CD14-positive monocyte (primary cell): ENCODE measurements around the gene C18orf54. TPM values are rescaled to one million over a fixed set of nuclear protein-coding genes. Genes with fewer than 3 reads are reported as not detected.
A peak's percentile ranks its signal among the peaks of the same experiment; 100 is the strongest.

ENCODE experiments used
- DNase-seq, 3 donors: peaks; one replicate each; pipeline ENCODE4 v3.0.0-alpha.2; 2011 to 2022
- H2AFZ ChIP-seq: 2 replicates; pipeline ENCODE4 v1.6.0; 2012; ENCODE audit warnings: mild to moderate bottlenecking, low read depth, low read length, inconsistent platforms; ENCODE audit not compliant: insufficient read depth, poor library complexity, severe bottlenecking
- H3K27ac ChIP-seq, 2 donors: 1 replicate in 1 of 2; 2 replicates in 1 of 2; pipeline ENCODE4 v1.5.1; 2012 to 2013; ENCODE audit warnings: low read length in 2 of 2, control low read depth in 1 of 2, inconsistent platforms in 1 of 2, low read depth in 1 of 2, mild to moderate bottlenecking in 1 of 2
- H3K27me3 ChIP-seq, 2 donors: one replicate each; pipeline versions ENCODE4 v1.6.0 to v1.6.1; 2011 to 2013; ENCODE audit warnings: low read length in 2 of 2; ENCODE audit not compliant: control insufficient read depth in 2 of 2, insufficient read depth in 2 of 2
- H3K36me3 ChIP-seq, 2 donors: replicated peaks in 1 of 2; 1 replicate in 1 of 2; 2 replicates in 1 of 2; pipeline versions ENCODE4 v1.5.1 to v1.6.1; 2012 to 2013; ENCODE audit warnings: low read length in 2 of 2, control low read depth in 1 of 2, inconsistent platforms in 1 of 2, mild to moderate bottlenecking in 1 of 2; ENCODE audit not compliant: insufficient read depth in 2 of 2, control insufficient read depth in 1 of 2
- H3K4me1 ChIP-seq, 2 donors: 1 replicate in 1 of 2; 2 replicates in 1 of 2; pipeline versions ENCODE4 v1.5.1 to v1.6.1; 2012 to 2013; ENCODE audit warnings: low read length in 2 of 2, control low read depth in 1 of 2, inconsistent platforms in 1 of 2, mild to moderate bottlenecking in 1 of 2, moderate library complexity in 1 of 2; ENCODE audit not compliant: insufficient read depth in 2 of 2, control insufficient read depth in 1 of 2
- H3K4me2 ChIP-seq: replicated peaks from 2 replicates; pipeline ENCODE3; 2012; ENCODE audit warnings: low read length, moderate library complexity, mild to moderate bottlenecking; ENCODE audit not compliant: poor library complexity, severe bottlenecking; ENCODE audit errors: extremely low read depth
- H3K4me3 ChIP-seq, 3 experiments: fragments of 200-600 bp in 1 of 3; sonication (generic) in 1 of 3; replicated peaks in 1 of 3; 1 replicate in 2 of 3; 2 replicates in 1 of 3; pipeline ENCODE4 v1.5.1; 2011 to 2013; ENCODE audit warnings: low read length in 3 of 3, mild to moderate bottlenecking in 3 of 3, control low read depth in 2 of 3, low read depth in 2 of 3, inconsistent platforms in 1 of 3, moderate library complexity in 1 of 3
- H3K79me2 ChIP-seq: 2 replicates; pipeline ENCODE4 v1.6.0; 2012; ENCODE audit warnings: mild to moderate bottlenecking, control low read depth, inconsistent platforms, low read length, moderate library complexity; ENCODE audit not compliant: insufficient read depth
- H3K9ac ChIP-seq: 2 replicates; pipeline ENCODE4 v1.6.0; 2017; ENCODE audit warnings: low read length, mild to moderate bottlenecking; ENCODE audit not compliant: insufficient read depth, poor library complexity, severe bottlenecking
- H3K9me3 ChIP-seq, 2 donors: replicated peaks in 1 of 2; 1 replicate in 1 of 2; 2 replicates in 1 of 2; pipeline versions ENCODE4 v1.5.1 to v1.6.1; 2012 to 2013; ENCODE audit warnings: low read length in 2 of 2, control low read depth in 1 of 2; ENCODE audit not compliant: control insufficient read depth in 1 of 2, insufficient read depth in 1 of 2
- H4K20me1 ChIP-seq: 2 replicates; pipeline ENCODE4 v1.6.0; 2012; ENCODE audit warnings: mild to moderate bottlenecking, low read length, control low read depth, moderate library complexity; ENCODE audit not compliant: insufficient read depth
- H3K27ac Mint-ChIP-seq, 7 donors: one replicate each; pipeline ENCODE4 v1.8.0; 2020; ENCODE audit warnings: mild to moderate bottlenecking in 7 of 7, mixed read lengths in 7 of 7, moderate library complexity in 6 of 7, inconsistent platforms in 2 of 7
- H3K27me3 Mint-ChIP-seq, 3 donors: one replicate each; pipeline ENCODE4 v1.8.0; 2021 to 2022; ENCODE audit warnings: low read depth in 3 of 3, mild to moderate bottlenecking in 3 of 3, mixed read lengths in 3 of 3, moderate library complexity in 3 of 3, inconsistent platforms in 1 of 3
- H3K36me3 Mint-ChIP-seq, 2 donors: one replicate each; pipeline ENCODE4 v1.8.0; 2020; ENCODE audit warnings: mixed read lengths in 2 of 2, inconsistent platforms in 1 of 2, mild to moderate bottlenecking in 1 of 2
- H3K4me1 Mint-ChIP-seq: one replicate; pipeline ENCODE4 v1.8.0; 2020; ENCODE audit warnings: mild to moderate bottlenecking, mixed read lengths
- H3K4me3 Mint-ChIP-seq, 2 donors: one replicate each; pipeline ENCODE4 v1.8.0; 2020; ENCODE audit warnings: mild to moderate bottlenecking in 2 of 2, mixed read lengths in 2 of 2, moderate library complexity in 1 of 2
- H3K9me3 Mint-ChIP-seq, 7 donors: one replicate each; pipeline ENCODE4 v1.8.0; 2020 to 2022; ENCODE audit warnings: mixed read lengths in 7 of 7, mild to moderate bottlenecking in 6 of 7, moderate library complexity in 6 of 7, inconsistent platforms in 2 of 7
- WGBS: methylation state at CpG from one replicate; pipeline ENCODE4 v1.1.5; 2013; ENCODE audit warnings: missing lambda C conversion rate; ENCODE audit not compliant: insufficient coverage; 5-methylcytosine and 5-hydroxymethylcytosine counted together
- intact Hi-C, 2 donors: fragments of 100-400 bp; cut with micrococcal nuclease; formaldehyde crosslinking; loops; one replicate each; pipeline versions ENCODE4 v1.15.0 to v1.15.1; 2023
- polyA plus RNA-seq, 3 donors: library from polyadenylated mRNA; depleted of rRNA in 1 of 3; unstranded in 2 of 3; stranded (reverse) in 1 of 3; fragments of 300-500 nt in 2 of 3; fragments of >200 nt in 1 of 3; fragmentation: Illumina TruSeq in 2 of 3; gene quantifications; 1 replicate in 2 of 3; 2 replicates in 1 of 3; pipeline ENCODE4 v1.2.3, GENCODE V29; 2012 to 2021
- TF ChIP-seq, protein P1 (sequence below): fragments of 200-600 bp; IDR thresholded peaks from one replicate; pipeline ENCODE4 v1.8.0; 2022; ENCODE audit warnings: antibody characterized with exemption, mild to moderate bottlenecking

The C18orf54 gene
- polyA plus RNA-seq, 3 donors = 0.14 to 0.38 (median 0.29) TPM

GRCh38 chr18:54351186-54351585, 6.5 kb upstream of the C18orf54 start:
- TF ChIP-seq, protein P1, sequence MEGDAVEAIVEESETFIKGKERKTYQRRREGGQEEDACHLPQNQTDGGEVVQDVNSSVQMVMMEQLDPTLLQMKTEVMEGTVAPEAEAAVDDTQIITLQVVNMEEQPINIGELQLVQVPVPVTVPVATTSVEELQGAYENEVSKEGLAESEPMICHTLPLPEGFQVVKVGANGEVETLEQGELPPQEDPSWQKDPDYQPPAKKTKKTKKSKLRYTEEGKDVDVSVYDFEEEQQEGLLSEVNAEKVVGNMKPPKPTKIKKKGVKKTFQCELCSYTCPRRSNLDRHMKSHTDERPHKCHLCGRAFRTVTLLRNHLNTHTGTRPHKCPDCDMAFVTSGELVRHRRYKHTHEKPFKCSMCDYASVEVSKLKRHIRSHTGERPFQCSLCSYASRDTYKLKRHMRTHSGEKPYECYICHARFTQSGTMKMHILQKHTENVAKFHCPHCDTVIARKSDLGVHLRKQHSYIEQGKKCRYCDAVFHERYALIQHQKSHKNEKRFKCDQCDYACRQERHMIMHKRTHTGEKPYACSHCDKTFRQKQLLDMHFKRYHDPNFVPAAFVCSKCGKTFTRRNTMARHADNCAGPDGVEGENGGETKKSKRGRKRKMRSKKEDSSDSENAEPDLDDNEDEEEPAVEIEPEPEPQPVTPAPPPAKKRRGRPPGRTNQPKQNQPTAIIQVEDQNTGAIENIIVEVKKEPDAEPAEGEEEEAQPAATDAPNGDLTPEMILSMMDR = no peak
- WGBS = 80% methylated on average over 1 of the region's 1 CpG
- Mint-ChIP-seq H3K4me3 (no peak overlapping the region), H3K4me1 (no peaks in the 10 kb centered on the region), H3K27me3 (peaks cover 3 to 15% (median 8%) of the 10 kb centered on the region in 3 donors), H3K36me3 (no peaks in the 10 kb centered on the region), H3K9me3 (peaks cover 0 to 3% (median 0%) of the 10 kb centered on the region in 7 donors), H3K27ac (no peak overlapping the region)
- Histone ChIP-seq H3K9me3 (no peaks in the 10 kb centered on the region), H3K27me3 (peaks cover 7 to 8% of the 10 kb centered on the region in 2 donors), H3K9ac (no peak overlapping the region), H3K27ac (no peak overlapping the region), H3K36me3 (no peaks in the 10 kb centered on the region), H2AFZ (no peak overlapping the region), H3K4me2 (no peak overlapping the region), H3K79me2 (no peaks in the 10 kb centered on the region), H3K4me1 (no peaks in the 10 kb centered on the region), H3K4me3 (no peak overlapping the region), H4K20me1 (no peaks in the 10 kb centered on the region)
- intact Hi-C loops = loop anchor here in 1 of 2 donors (10.0 kb wide), 2 partner anchors 76 to 126 kb away; partner anchors contain the start of gene MBD2
- no peak for DNase-seq

DNA sequence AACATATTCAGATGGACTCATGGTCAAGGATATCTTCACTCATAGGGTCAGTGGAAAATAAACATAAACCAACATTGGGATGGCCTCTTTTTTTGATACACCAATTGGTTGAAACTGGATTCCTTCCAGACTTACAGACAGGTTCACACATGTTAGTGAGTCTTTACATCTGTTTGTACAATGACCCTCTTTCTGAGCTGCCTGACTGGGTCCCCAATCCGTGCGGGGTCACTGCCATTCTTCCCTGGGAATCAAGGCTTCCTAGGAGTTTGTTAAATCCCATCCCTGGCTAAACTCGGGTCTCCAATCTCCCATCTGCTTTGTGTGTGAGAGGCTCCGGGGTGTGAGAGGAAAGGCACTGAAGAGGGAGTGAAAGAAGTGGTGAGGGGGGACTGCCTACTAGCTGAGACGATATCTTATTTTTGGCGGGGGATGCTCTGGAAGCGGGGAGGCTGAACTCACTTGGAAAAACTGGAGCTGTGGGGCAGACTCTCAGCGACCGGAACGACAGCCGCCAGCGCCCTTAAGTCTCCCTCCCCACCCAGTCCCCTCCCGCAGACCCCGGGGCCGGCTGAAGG, 535 bp upstream of the C18orf54 start:
- Histone ChIP-seq H3K9me3 (no peaks in the 10 kb centered on the region), H3K4me2 (peak overlapping the region; percentile 95), H3K36me3 (peaks cover 0 to 7% of the 10 kb centered on the region in 2 donors), H2AFZ (peak overlapping the region; percentile 99), H3K27ac (peak overlapping the region in 1 of 2 donors; percentile 84), H3K27me3 (peaks cover 4 to 6% of the 10 kb centered on the region in 2 donors), H3K4me1 (peaks cover 9 to 17% of the 10 kb centered on the region in 2 donors), H3K79me2 (peaks cover 14% of the 10 kb centered on the region), H4K20me1 (no peaks in the 10 kb centered on the region), H3K9ac (peak overlapping the region; percentile 80), H3K4me3 (peak overlapping the region; percentile 66 to 97 (median 86))
- H3K27ac Mint-ChIP-seq = peak overlapping the region in 4 of 7 donors; percentile 14 to 95 (median 75)
- peaks cover 6 to 8% of the 10 kb centered on the region in 2 donors for H3K36me3 Mint-ChIP-seq
- TF ChIP-seq, protein P1 = no peak
- H3K4me1 Mint-ChIP-seq = peaks cover 14% of the 10 kb centered on the region
- H3K27me3 Mint-ChIP-seq = peaks cover 2 to 8% (median 4%) of the 10 kb centered on the region in 3 donors
- peak overlapping the region; percentile 98 to 100 for H3K4me3 Mint-ChIP-seq
- intact Hi-C loops = loop anchor here (5.0 to 10.0 kb wide), 3 partner anchors 82 to 135 kb away; partner anchors contain the start of gene MBD2 (in 2 of the 2)
- no peaks in the 10 kb centered on the region for H3K9me3 Mint-ChIP-seq
- 3% methylated on average over 6 of the region's 15 CpGs for WGBS
- peak in 2 of 3 donors; percentile 0 to 4 for DNase-seq
